Body of pancreas (tissue), 4 donors: ENCODE data around the gene EML6. TPM values are rescaled to one million over a fixed set of nuclear protein-coding genes. Genes with fewer than 3 reads are reported as not detected.
A peak's percentile ranks its signal among the peaks of the same experiment; 100 is the strongest.

Experiments used
- ATAC-seq: fragments of 150-250 bp; one replicate; pipeline ENCODE4 v1.9.1; 2016
- DNase-seq, 4 donors: peaks; one replicate each; pipeline ENCODE4 v3.0.0-alpha.2; 2019
- H3K27ac ChIP-seq, 4 donors: fragments of 200-600 bp; sonication (generic); 1 replicate in 3 of 4; 2 replicates in 1 of 4; pipeline versions ENCODE4 v1.5.1 to v1.6.1; 2016 to 2019; ENCODE audit warnings: mild to moderate bottlenecking in 1 of 4, mixed read lengths in 1 of 4, moderate library complexity in 1 of 4
- H3K27me3 ChIP-seq, 2 donors: fragments of 200-600 bp; sonication (generic); one replicate each; pipeline ENCODE4 v1.6.0; 2016; ENCODE audit warnings: mild to moderate bottlenecking in 1 of 2
- H3K36me3 ChIP-seq, 2 donors: fragments of 200-600 bp; sonication (generic); replicated peaks in 1 of 2; 2 replicates each; pipeline ENCODE4 v1.5.1; 2016; ENCODE audit warnings: low read depth in 2 of 2; ENCODE audit not compliant: insufficient read depth in 1 of 2
- H3K4me1 ChIP-seq: fragments of 200-600 bp; sonication (generic); one replicate; pipeline ENCODE4 v1.6.0; 2016
- H3K4me3 ChIP-seq, 2 donors: fragments of 200-600 bp; sonication (generic); 1 replicate in 1 of 2; 2 replicates in 1 of 2; pipeline ENCODE4 v1.5.1; 2016 to 2019
- H3K9me3 ChIP-seq, 3 donors: fragments of 200-600 bp; sonication (generic); 1 replicate in 2 of 3; 2 replicates in 1 of 3; pipeline ENCODE4 v1.5.1; 2016
- POLR2A ChIP-seq, 3 donors: fragments of 450-650 bp; IDR thresholded peaks; one replicate each; pipeline ENCODE4 v1.6.1; 2016; ENCODE audit warnings: antibody characterized with exemption in 3 of 3, mild to moderate bottlenecking in 2 of 3
- WGBS, 2 donors: methylation state at CpG; one replicate each; pipeline ENCODE4 v1.1.5; 2017; 5-methylcytosine and 5-hydroxymethylcytosine counted together
- intact Hi-C: fragments of 100-400 bp; cut with DNase I; formaldehyde crosslinking; loops from one replicate; pipeline ENCODE4 v1.15.1; 2023
- total RNA-seq, 2 donors: library from RNA; depleted of rRNA; stranded (reverse); fragments of >200 nt; gene quantifications; one replicate each; pipeline ENCODE4 v1.1.0, GENCODE V29; 2016
- TF ChIP-seq, protein P1 (sequence below), 7 experiments: fragments of 450-650 bp in 4 of 7; fragments of 200-600 bp in 3 of 7; sonication (generic) in 3 of 7; IDR thresholded peaks; one replicate each; pipeline ENCODE4 v1.5.1; 2016 to 2019; ENCODE audit warnings: antibody characterized with exemption in 7 of 7

Gene EML6
- total RNA-seq, 2 donors from 2014 or later: 2.3 to 2.6 TPM

- intact Hi-C loops: no loop called here
- Histone ChIP-seq H3K36me3 (no peaks in the 10 kb centered on the region), H3K4me3 (no peak overlapping the region), H3K4me1 (no peaks in the 10 kb centered on the region), H3K27ac (no peak overlapping the region), H3K9me3 (no peaks in the 10 kb centered on the region), H3K27me3 (no peaks in the 10 kb centered on the region)
- WGBS, 2 donors: 62 to 73% methylated on average over 4 of the region's 4 CpGs
- ATAC-seq (no peak), DNase-seq (no peak)
- no peak for TF ChIP-seq POLR2A (IDR thresholded peaks at IDR 0.05)
- TF ChIP-seq, protein P1, sequence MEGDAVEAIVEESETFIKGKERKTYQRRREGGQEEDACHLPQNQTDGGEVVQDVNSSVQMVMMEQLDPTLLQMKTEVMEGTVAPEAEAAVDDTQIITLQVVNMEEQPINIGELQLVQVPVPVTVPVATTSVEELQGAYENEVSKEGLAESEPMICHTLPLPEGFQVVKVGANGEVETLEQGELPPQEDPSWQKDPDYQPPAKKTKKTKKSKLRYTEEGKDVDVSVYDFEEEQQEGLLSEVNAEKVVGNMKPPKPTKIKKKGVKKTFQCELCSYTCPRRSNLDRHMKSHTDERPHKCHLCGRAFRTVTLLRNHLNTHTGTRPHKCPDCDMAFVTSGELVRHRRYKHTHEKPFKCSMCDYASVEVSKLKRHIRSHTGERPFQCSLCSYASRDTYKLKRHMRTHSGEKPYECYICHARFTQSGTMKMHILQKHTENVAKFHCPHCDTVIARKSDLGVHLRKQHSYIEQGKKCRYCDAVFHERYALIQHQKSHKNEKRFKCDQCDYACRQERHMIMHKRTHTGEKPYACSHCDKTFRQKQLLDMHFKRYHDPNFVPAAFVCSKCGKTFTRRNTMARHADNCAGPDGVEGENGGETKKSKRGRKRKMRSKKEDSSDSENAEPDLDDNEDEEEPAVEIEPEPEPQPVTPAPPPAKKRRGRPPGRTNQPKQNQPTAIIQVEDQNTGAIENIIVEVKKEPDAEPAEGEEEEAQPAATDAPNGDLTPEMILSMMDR (IDR thresholded peaks at IDR 0.05): no peak
These were observed 38.1 kb upstream of the EML6 start for GRCh38 chr2:54685263-54685775.

DNA sequence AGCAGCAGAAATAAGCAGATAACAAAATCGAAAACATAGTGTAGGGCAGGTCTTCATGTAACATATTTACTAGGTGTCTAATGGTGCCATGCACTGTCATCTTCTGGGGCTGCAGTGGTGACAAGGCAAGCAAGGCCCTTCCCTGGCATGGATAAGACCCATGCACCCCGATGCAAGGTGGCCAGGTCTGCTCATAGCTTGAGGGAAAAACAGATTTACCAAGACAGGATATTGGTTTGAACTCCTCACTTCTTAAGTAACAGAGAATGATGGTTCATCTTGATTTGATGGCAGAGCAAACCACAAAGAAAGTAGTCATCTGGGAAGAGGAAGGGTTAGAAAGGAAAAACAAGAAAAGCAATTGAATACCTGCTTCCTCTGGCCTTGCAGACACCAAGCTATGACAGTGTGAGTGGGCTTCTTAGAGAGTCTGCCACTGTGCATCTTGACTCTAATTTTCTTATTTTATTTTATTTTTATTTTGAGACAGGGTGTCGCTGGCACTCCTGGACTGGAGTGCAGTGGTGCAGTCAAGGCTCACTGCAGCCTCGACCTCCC, 35.8 kb upstream of the EML6 start:
- WGBS, 2 donors: 74 to 79% methylated on average over 4 of the region's 4 CpGs
- no peak overlapping the region for H3K4me3 ChIP-seq
- intact Hi-C loops: no loop called here
- no peak for DNase-seq
- no peaks in the 10 kb centered on the region for H3K27me3 ChIP-seq
- no peak for ATAC-seq
- H3K4me1 ChIP-seq: peaks cover 10% of the 10 kb centered on the region
- TF ChIP-seq POLR2A (IDR thresholded peaks at IDR 0.05): no peak
- TF ChIP-seq, protein P1 (IDR thresholded peaks at IDR 0.05): no peak
- H3K9me3 ChIP-seq: no peaks in the 10 kb centered on the region
- no peak overlapping the region for H3K27ac ChIP-seq
- H3K36me3 ChIP-seq: no peaks in the 10 kb centered on the region

DNA sequence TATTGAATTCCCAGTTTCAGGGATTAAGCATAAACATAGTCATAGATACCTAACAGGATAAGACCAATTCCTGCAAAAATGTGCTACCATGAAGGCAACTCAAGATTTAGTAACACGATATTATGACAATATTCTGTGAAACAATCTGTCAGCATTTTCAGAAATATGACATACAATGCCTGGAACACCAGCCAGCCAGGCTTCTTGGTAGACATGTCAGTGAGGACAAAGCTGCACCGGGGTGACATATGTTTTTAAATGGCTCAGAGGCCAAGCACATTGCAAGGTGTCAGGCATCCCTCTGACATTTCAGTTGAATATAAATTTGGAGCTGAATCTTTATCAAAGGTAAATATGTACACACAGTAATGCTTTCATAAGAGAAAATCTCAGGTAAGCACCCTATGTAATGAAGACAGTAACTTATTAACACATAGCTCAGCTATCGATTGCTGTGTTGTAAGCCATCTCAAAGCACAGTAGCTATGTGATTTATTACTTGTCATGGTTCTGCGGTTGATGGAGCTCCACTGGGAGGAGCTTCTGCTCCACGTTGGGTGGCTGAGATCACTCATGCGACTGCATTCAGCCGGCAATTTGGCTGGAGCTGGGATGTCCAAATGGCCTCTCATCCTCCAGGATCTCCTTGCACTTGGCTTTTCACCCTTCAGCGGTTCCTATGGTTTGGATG, 31.9 kb upstream of the EML6 start:
- H3K9me3 ChIP-seq: no peaks in the 10 kb centered on the region
- intact Hi-C loops: no loop called here
- 37 to 41% methylated on average over 8 of the region's 8 CpGs for WGBS, 2 donors
- peak overlapping the region in 1 of 4 donors; percentile 19 for H3K27ac ChIP-seq
- H3K4me1 ChIP-seq: peaks cover 10% of the 10 kb centered on the region
- no peak for TF ChIP-seq POLR2A (IDR thresholded peaks at IDR 0.05)
- TF ChIP-seq, protein P1 (IDR thresholded peaks at IDR 0.05): no peak
- H3K36me3 ChIP-seq: no peaks in the 10 kb centered on the region
- no peaks in the 10 kb centered on the region for H3K27me3 ChIP-seq
- ATAC-seq (peak; percentile 83), DNase-seq (peak in 3 of 4 donors; percentile 24 to 42 (median 34))
- H3K4me3 ChIP-seq: no peak overlapping the region

DNA sequence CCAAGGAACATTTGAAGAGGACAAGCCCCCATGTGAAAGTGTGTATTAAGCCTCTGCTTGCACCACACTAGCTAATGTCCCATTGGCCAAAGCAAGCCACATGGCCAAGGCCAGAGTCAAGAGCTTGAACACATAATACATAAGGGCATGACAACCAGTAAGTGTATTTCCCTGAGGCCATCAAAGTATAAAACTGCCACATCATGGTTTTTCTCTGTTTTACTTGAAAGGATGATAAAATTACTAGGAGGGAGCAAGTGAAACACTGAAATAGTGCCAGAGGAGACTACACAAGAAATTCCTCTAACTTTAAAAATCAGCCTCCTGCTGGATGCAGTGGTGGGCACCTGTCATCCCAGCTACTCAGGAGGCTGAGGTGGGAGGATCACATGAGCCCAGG, 30.9 kb upstream of the EML6 start:
- DNase-seq: no peak
- intact Hi-C loops: no loop called here
- TF ChIP-seq, protein P1 (IDR thresholded peaks at IDR 0.05): no peak
- Histone ChIP-seq H3K4me3 (no peak overlapping the region), H3K27ac (no peak overlapping the region), H3K27me3 (no peaks in the 10 kb centered on the region), H3K36me3 (no peaks in the 10 kb centered on the region), H3K4me1 (peaks cover 10% of the 10 kb centered on the region), H3K9me3 (no peaks in the 10 kb centered on the region)
- ATAC-seq: no peak

GRCh38 chr2:54695378-54695777, 28.1 kb upstream of the EML6 start:
- Histone ChIP-seq H3K36me3 (no peaks in the 10 kb centered on the region), H3K4me1 (peaks cover 10% of the 10 kb centered on the region), H3K4me3 (no peak overlapping the region), H3K27ac (no peak overlapping the region), H3K9me3 (no peaks in the 10 kb centered on the region), H3K27me3 (no peaks in the 10 kb centered on the region)
- WGBS, 2 donors: 87 to 92% methylated on average over 4 of the region's 4 CpGs
- ATAC-seq (no peak), DNase-seq (no peak)
- TF ChIP-seq, protein P1 (IDR thresholded peaks at IDR 0.05): no peak
- no peak for TF ChIP-seq POLR2A (IDR thresholded peaks at IDR 0.05)
- intact Hi-C loops: no loop called here
